Measurements from ENCODE around the gene FOLR1.
A peak's percentile ranks its signal among the peaks of the same experiment; 100 is the strongest.
"Not testable (repeated sequence)": the region's sequence is repeated elsewhere in the genome, so short reads cannot be mapped to it uniquely, and the experiment has no call there.

The FOLR1 gene

DNA sequence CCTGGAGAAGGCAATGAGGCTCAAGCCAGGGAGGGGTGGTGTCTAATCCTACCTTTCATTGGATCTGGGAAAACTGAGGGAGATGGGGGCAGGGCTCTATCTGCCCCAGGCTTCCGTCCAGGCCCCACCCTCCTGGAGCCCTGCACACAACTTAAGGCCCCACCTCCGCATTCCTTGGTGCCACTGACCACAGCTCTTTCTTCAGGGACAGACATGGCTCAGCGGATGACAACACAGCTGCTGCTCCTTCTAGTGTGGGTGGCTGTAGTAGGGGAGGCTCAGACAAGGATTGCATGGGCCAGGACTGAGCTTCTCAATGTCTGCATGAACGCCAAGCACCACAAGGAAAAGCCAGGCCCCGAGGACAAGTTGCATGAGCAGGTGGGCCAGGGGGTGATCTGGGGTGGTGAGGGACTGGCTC, at the start of gene FOLR1:
Gene FOLR1 (plus strand): TSS at position 180 of the 421 bp plus-strand sequence. CDS start 34 bp downstream, at position 214.
- DNase-seq (ENCODE audit: low read depth, low spot score) = no peak
- no peak within 1 kb of the TSS for H3K27ac ChIP-seq

DNA sequence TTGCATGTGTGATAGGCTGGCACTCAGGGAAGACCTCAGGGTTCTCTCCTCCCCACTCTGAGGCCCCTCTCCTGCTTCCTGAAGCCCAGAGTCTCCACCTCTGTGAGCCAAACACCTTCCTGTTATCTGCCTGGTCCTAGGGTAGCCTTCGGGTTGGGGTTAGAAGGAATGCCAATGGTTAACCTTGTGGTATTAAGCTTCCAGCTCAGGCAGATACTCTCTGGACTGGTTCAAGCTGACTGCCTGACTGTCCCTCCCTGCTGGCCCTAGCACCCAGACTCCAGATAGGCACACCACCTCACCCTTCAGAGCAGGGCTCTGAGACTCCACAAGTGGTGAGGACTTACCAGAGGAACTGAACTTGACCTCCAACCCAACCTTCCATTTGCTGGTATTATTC, 49.4 kb upstream of the FOLR1 start:
- not testable (repeated sequence) for DNase-seq (ENCODE audit: low read depth, low spot score)
- H3K27ac ChIP-seq = peak overlapping the region; percentile 98

DNA sequence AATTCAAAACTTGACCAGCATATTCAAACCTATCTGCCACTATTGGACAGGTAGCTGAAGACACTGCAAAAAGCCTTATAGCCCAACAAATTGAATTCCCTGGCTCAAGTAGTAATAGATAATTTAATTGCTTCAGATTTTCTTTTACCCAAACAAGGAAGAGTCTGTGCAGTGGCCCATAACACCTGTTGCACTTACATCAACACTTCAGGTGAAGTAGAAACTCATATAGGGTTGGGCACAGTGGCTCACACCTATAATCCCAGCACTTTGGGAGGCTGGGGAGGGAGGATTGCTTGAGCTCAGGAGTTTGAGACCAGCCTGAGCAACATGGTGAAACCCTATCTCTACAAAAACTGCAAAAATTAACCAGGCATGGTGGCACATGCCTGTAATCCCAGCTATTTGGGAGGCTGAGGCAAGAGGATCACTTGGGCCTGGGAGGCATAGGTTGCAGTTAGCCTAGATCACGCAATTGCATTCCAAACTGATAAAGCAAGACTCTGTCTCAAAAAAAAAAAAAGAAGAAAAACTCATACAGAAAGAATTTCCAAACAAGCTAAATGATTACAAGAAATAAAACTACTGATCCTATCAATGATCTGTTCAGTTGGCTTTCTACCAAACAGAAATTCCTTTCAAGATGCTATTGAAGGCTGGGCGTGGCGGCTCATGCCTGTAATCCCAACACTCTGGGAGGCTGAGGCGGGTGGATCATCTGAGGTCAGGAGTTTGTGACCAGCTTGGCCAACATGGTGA, 47.0 kb upstream of the FOLR1 start:
- peak; percentile 56 for DNase-seq (ENCODE audit: low read depth, low spot score)

DNA sequence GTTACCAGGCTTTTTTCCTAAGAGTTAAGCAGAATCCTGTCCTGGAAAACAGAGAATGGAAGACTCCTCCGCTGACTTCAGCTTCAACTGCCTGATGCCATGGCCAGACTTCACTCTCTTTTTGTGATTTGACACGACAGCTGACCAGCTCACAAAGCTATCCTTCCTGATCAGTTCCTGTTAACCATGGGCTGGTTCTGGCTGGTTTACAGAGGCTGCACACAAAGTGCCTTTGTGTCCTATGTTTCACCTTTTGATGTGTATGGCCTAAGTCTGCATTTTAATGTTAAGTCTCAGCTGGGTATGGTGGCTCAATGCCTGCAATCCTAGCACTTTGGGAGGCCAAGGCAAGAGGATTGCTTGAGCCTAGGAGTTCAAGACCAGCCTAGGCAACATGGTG, 45.3 kb upstream of the FOLR1 start:
- H3K27ac ChIP-seq = peak overlapping the region; percentile 98

More for the DNA sequence above, 47.0 kb upstream of the FOLR1 start:
- H3K27ac ChIP-seq = peak overlapping the region; percentile 98

DNA sequence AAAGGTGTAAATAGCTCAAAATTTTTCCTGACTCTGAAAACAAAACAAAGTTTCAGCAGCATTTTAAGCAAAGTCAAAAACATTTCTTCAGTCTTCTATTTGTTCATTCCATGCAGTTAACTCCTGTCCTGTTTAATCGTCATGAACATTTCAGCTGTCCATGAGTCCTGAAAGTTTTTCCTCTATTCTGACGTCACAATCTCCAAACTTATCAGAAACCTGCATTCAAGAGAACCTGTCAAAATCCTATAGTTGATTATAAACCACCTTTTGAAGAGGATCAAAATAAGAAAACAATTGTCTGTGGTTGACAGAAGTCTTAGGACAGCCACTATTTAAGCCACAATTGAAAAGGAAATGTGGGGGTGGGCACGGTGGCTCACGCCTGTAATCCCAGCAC, 41.1 kb upstream of the FOLR1 start:
- peak overlapping the region; percentile 54 for H3K27ac ChIP-seq
- DNase-seq (ENCODE audit: low read depth, low spot score) = no peak

More for the DNA sequence above, 45.3 kb upstream of the FOLR1 start:
- DNase-seq (ENCODE audit: low read depth, low spot score) = no peak

DNA sequence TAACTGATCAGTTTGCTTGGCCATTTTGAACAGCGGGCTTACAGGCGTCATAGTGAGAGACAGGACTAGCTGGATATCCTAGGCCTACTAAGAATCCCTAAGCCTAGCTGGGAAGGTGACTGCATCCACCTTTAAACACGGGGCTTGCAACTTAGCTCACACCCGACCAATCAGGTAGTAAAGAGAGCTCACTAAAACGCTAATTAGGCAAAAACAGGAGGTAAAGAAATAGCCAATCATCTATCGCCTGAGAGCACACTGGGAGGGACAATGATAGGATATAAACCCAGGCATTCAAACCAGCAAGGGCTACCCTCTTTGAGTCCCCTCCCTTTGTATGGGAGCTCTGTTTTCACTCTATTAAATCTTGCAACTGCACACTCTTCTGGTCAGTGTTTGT, 38.1 kb upstream of the FOLR1 start:
- not testable (repeated sequence) for H3K27ac ChIP-seq; DNase-seq (ENCODE audit: low read depth, low spot score)

DNA sequence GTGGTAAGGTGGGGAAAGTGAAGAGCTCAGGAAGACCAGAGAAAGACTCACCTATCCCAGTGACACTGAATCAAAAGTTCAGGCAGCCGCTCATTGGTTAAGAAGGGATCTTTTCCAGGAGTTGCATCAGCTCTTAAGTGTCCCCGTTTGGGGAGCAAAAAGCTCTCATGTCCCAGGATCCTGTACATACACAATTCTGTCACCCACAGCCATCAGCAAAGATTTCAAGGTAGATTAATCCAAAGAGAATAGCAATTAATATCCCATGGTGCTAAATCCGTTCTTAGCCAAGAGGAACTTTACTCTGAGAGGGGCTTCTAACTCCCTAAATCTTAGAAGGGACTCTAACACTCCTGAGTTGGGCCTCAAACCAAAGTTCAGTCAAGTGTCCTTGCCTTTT, 37.1 kb upstream of the FOLR1 start:
- H3K27ac ChIP-seq = no peak overlapping the region
- DNase-seq (ENCODE audit: low read depth, low spot score) = no peak

DNA sequence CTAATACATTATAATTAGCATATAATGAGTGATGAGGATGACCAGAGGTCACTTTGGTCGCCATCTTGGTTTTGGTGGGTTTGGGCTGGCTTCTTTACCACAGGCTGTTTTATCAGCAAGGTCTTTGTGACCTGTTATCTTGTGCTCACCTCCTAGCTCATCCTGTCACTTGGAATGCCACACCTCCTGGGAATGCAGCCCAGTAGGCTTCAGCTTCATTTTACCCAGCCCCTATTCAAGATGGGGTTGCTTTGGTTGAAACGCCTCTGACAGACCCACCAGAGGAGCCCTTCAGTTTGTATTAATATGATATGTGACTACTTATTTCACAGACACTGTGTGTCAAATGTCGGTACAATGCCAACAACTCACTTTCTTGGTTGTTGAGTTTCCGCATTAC, 36.2 kb upstream of the FOLR1 start:
- DNase-seq (ENCODE audit: low read depth, low spot score) = no peak
- no peak overlapping the region for H3K27ac ChIP-seq

DNA sequence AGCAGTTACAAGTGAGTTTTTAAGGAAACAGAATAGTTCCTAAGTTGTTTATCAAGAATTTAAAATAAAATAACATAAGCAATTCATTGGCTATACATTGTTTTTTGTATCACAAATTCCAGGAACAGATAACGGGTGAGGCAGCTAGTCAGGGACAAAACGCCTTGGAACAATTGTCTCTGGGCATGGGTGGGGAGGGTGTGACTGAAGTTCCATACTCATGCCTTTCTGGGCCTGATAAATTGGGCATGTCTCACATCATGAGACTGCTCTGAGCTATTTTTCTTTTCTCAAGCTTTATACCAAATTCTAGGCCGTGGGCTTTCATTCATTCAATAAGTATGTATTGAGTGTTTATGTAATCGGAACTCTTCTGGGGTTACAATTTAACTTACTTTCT, 34.8 kb upstream of the FOLR1 start:
- no peak for DNase-seq (ENCODE audit: low read depth, low spot score)
- H3K27ac ChIP-seq = no peak overlapping the region

DNA sequence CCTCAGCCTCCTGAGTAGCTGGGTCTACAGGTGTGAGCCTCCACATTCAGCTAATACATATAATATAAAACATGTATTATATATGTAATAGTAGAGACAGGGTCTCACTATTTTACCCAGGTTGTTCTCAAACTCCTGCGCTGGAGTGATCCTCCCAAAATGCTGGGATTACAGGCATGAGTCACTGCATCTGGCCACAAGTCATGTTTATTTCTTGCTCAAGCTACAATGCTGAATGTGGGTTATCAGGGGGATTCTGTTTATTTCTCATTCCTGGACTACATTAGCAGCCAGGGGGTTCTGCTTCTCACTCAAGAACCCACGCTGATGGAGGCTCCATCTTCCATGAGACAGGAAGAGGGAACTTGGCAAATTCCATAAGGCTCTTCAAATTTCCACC, 31.6 kb upstream of the FOLR1 start:
- no peak overlapping the region for H3K27ac ChIP-seq
- no peak for DNase-seq (ENCODE audit: low read depth, low spot score)

DNA sequence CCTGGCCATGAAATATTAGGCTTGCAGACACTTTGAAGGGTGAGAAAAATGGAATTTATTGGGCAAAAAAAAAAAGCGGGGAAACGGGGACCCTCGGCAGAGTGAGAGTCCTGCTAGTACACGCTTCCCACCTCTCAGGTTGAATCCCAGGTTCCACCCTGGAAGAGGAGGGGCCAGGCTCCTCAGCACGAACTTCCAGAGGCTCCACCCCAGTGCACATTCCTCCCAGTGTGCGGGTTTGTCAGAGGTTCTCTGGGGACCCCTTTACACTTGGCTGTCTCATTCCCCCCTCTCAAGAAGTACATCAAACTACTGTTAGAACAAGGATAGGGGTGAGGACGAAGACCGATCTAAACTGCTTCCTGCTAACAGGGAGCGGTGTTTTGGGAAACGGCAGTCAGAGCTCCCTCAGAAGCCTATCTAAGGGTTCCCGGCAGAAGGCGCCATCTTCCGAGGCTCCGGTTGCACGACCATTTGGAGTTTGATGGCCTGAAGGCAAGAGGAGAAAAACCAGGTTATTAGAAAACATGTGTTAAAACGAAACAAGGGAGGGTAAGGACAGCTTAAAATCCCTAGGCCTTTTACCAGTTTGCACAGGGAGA, 28.9 kb upstream of the FOLR1 start:
- H3K27ac ChIP-seq = no peak overlapping the region
- no peak for DNase-seq (ENCODE audit: low read depth, low spot score)

DNA sequence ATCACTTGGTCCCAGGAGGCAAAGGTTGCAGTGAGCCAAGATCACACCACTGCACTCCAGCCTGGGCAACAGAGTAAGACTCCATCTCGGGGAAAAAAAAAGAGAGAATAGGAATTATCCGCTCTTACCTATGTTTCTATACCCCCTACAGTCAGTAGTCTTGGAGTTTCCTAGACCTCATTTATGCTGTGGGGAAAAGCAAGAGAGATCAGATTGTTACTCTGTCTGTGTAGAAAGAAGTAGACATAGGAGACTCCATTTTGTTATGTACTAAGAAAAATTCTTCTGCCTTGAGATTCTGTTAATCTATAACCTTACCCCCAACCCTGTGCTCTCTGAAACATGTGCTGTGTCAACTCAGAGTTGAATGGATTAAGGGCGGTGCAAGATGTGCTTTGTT, 27.8 kb upstream of the FOLR1 start:
- peak overlapping the region; percentile 26 for H3K27ac ChIP-seq
- DNase-seq (ENCODE audit: low read depth, low spot score) = not testable (repeated sequence)

DNA sequence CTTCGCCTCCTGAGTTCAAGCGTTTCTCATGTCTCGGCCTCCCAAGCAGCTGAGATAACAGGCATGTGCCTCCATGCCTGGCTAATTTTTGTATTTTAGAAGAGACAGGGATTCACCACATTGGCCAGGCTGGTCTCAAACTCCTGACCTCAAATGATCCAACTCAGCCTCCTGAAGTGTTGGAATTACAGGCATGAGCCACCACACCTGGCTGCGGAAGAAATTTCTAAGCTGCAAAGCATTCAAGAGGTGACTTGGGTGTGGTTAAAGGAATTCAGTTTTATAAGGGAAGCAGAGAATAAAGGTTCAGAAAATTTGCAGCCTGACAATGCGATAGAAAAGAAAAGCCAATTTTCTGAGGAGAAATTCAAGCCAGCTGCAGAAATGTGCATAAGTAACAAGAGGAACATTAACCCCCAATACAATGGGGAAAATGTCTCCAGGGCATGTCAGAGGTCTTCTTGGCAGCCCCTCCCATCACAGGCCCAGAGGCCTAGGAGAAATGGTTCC, 22.8 kb upstream of the FOLR1 start:
- not testable (repeated sequence) for DNase-seq (ENCODE audit: low read depth, low spot score)
- peak overlapping the region; percentile 35 for H3K27ac ChIP-seq

DNA sequence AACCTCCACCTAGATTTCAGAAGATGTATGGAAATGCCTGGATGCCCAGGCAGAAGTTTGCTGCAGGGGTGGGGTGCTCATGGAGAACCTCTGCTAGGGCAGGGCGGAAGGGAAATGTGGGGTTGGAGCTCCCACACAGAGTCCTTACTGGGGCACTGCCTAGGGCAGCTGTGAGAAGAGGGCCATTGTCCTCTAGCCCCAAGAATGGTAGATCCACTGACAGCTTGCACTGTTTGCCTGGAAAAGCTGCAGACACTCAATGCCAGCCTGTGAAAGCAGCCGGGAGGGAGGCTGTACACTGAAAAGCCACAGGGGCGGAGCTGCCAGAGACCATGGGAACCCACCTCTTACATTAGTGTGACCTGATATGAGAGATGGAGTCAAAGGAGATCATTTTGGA, 22.2 kb upstream of the FOLR1 start:
- not testable (repeated sequence) for DNase-seq (ENCODE audit: low read depth, low spot score)
- H3K27ac ChIP-seq = peak overlapping the region; percentile 35

DNA sequence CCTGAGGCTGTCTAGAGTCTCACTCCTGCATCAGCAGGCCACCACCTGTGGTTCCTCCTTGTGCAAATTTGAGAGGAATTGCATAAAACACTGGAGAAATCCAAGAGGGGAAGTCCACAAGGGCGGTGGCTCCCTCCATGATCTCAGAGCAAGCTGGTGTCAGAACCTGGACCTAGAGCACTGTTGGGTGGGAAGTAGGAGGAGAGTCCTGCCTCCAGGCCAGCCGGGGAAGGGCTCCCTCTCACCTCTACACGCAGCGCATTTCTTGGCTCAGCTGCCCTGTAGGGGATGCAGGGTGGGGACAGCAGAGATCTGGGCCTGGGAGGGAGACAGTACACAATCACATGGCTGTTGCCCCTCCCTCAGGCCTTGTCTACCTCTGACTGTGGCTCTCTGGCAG, 19.9 kb upstream of the FOLR1 start:
- not testable (repeated sequence) for DNase-seq (ENCODE audit: low read depth, low spot score); H3K27ac ChIP-seq

DNA sequence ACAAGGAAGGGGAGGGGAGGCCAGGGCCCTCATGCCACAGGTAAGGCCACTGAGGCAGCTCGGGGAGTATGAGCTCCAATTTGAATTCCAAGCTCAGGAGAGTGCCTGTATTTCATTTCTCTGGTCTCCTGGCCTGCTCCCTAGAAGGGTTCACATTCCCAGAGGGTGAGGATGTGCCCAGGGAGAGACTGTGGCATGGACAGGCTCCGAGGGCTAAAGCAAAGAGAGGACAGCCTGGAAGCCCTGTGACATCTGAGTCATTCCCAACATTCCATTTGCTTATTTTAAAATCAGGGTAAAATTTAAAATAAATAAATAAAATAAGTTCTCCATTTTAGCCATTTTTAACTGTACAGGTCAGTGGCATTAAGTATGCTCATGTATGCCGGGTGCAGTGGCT, 18.6 kb upstream of the FOLR1 start:
- peak overlapping the region; percentile 82 for H3K27ac ChIP-seq
- no peak for DNase-seq (ENCODE audit: low read depth, low spot score)

DNA sequence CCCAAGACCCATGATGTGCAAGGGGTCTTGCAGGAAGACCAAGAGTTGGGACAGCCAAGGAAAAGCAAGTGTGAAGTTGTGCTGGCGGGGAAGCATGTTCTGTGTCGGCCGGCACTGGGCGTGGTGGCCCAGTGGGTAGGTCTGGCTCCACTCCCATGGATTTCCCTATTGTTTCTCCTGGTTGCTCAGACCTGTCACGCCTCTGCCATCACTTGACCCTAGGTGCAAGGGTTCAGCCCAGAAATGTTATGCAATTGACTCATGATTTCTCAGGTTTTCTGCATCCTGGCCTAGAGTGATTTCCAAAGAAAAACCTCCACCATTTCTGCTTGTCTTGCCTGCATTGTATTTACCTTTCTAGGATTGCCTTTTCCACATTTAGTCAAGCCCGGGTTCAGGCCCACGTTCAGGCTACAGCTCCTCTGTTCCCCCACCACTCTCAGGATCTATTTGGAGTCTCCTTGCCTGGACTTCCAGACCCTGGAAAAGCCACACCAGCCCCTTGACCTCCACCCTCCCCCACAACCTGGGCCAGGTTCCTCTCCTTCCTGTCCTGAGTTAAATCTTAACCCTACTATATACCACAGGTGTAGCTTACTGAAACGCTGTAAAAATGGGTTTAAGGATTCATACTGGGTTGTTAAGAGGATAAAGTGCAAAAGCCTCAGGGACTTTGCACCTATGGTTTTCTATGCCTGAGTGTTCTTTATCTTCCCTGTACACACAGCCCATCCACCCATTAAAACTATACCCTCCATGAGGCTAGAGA, 17.5 kb upstream of the FOLR1 start:
- peak; percentile 3 for DNase-seq (ENCODE audit: low read depth, low spot score)
- H3K27ac ChIP-seq = peak overlapping the region; percentile 82

DNA sequence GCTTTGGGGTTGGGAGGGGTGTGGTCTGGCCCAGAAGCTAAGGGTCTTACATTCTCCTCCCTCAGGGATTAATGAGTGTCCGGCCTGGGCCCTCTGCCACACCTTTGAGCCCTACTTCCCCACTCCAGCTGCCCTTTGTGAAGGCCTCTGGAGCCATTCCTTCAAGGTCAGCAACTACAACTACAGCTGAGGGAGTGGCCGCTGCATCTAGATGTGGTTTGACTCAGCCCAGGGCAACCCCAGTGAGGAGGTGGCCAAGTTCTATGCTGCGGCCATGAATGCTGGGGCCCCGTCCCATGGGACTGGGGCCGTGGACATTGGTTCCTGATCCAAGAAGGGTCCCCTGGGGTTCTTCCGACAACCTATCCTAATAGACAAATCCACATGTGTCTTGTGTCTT, 14.3 kb upstream of the FOLR1 start:
- H3K27ac ChIP-seq = no peak overlapping the region
- DNase-seq (ENCODE audit: low read depth, low spot score) = no peak

DNA sequence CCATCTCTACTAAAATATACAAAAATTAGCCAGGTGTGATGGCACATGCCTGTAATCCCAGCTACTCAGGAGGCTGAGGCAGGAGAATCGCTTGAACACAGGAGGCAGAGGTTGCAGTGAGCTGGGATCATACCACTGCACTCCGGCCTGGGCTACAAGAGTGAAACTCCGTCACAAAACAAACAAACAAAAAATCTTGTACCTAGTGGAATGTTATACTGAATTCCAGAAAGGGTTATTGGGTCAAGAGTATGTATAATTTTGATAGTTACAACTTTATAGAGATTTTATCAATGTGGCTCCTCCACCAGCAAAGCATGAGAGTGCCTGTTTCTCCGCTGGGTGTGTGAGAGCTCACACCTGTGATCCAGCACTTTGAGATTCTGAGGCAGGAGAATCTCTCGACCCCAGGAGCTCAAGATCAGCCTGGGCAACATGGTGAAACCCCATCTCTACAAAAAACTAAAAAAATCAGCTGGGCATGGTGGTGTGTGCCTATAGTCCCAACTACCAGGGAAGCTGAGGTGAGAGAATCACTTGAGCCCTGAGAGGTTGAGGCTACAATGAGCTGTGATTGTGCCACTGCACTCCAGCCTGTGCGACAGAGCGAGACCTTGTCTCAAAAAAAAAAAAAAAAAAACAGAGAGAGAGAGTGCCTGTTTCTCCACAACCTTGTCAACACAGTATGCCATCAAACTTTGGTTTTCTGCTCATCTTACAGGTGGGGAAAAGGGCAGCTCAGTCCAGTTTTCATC, 12.7 kb upstream of the FOLR1 start:
- DNase-seq (ENCODE audit: low read depth, low spot score) = no peak

DNA sequence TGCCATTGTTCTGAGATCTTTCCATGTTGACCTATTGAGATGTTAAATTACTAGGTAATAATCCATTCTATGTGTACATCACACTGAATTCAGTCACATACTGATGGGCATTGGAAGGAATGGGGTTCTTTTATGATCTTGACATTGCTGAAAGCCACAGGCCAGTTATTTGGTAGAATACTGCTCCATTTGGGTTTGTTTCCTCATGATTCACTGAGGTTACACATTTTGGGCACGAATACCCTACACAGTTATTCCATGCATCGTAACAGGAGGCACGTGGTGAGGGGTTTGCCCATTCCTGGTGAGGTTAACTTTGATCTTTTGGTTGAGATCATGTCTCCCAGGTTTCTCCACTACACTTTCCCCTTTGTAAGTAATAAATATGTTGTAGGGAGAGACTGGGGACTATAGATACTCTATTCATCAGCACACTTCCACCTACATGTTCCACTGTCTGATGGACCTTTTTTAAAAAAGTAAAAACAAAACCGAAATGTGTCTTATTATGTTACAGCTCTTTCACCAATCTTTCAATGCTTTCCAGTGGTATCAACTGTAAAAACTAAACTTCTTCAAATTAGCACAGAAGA, 12.0 kb upstream of the FOLR1 start:
- no peak for DNase-seq (ENCODE audit: low read depth, low spot score)
- H3K27ac ChIP-seq = peak overlapping the region; percentile 86

More for the DNA sequence above, 12.7 kb upstream of the FOLR1 start:
- H3K27ac ChIP-seq = no peak overlapping the region
